ENCODE results near the gene GNAT1. TPM values are rescaled to one million over a fixed set of nuclear protein-coding genes. Genes with fewer than 3 reads are reported as not detected.

The GNAT1 gene
- total and polyA plus RNA-seq, 2 of the 13 experiments (the other 11 are each of a cell fraction or from before 2014, with no cell fraction given), result 0.15 TPM; not detected in 1

GRCh38 chr3:50210510-50211367 lies 19.3 kb downstream of the GNAT1 start:
- Histone ChIP-seq H3K4me1 (ENCODE audit: insufficient read depth, low read length) (peaks cover 83% of the 10 kb centered on the region), H3K9ac (ENCODE audit: insufficient read depth, low read depth, low read length) (peak overlapping the region; percentile 74), H3K9me3 (ENCODE audit: low read length) (no peaks in the 10 kb centered on the region), H3K4me2 (ENCODE audit: low read depth, low read length) (peak overlapping the region; percentile 79), H4K20me1 (ENCODE audit: insufficient read depth, low read length) (peaks cover 4% of the 10 kb centered on the region; the same call in 1 of the 2 replicates), H2AFZ (ENCODE audit: low read length) (no peak overlapping the region), H3K36me3 (replicated peaks in 1 of 2; ENCODE audit: control insufficient read depth in 1 of 2, insufficient read depth in 2 of 2, low read length in 2 of 2) (peaks cover 4 to 22% of the 10 kb centered on the region in 2 experiments; a peak in 4 of 5 replicates), H3K27me3 (ENCODE audit: control insufficient read depth in 1 of 2, insufficient read depth in 2 of 2, low read length in 2 of 2) (no peaks in the 10 kb centered on the region), H3K4me3 (replicated peaks in 1 of 3; ENCODE audit: insufficient read depth in 1 of 3, low read depth in 2 of 3, low read length in 3 of 3) (peak overlapping the region in 2 of 3 experiments; percentile 15 to 61; a peak in 3 of 6 replicates), H3K79me2 (ENCODE audit: insufficient read depth, low read length) (peaks cover 45% of the 10 kb centered on the region), H3K27ac (ENCODE audit: extremely low read length, insufficient read depth, low read length) (peak overlapping the region; percentile 99)
- FAIRE-seq (peak; percentile 60), DNase-seq (ENCODE audit: low spot score) (peak; percentile 81), ATAC-seq (peak; percentile 69)
- ChIA-PET POLR2A (interaction anchor here (0.6 to 16.5 kb wide), 20 partner anchors 5 to 126 kb away, joined by 3 to 844 read pairs (median 9); partner anchors contain the start of genes GNAI2, GNAT1, HYAL1 and HYAL3), CTCF (ENCODE audit: low intra/inter-chr PET ratio, low total read pairs) (interaction anchor here (2.7 kb wide), 1 partner anchor 16 kb away, joined by 15 read pairs; no protein-coding TSS in a partner anchor)
- BruUV-seq (replicated peaks), result no TSS peak
- intact Hi-C loops (cut with micrococcal nuclease; ENCODE audit: unreplicated experiment) (loop anchor here (1.0 kb wide), 1 partner anchor 15 kb away; no protein-coding TSS in a partner anchor), in situ Hi-C loops (cut with HindIII; ENCODE audit: extremely low pct_ligation_motif_present, low pct_unique_long_range_greater_than_20kb) (no loop called here)
- WGBS (ENCODE audit: low lambda C conversion rate), result 0% methylated on average over 2 of the region's 13 CpGs
- no peak for TF ChIP-seq TRAFD1 (CRISPR knock-in tag; IDR thresholded peaks at IDR 0.05; ENCODE audit: borderline replicate concordance)
- peak; percentile 70; the same call in 1 of the 2 replicates for TF ChIP-seq ZFP36L1 (CRISPR knock-in tag; IDR thresholded peaks at IDR 0.05)
- peak; percentile 74; the same call in 1 of the 2 replicates for TF ChIP-seq GATA4 (IDR thresholded peaks at IDR 0.05; ENCODE audit: borderline replicate concordance, low read depth)
- no peak for TF ChIP-seq SCMH1 (CRISPR knock-in tag; IDR thresholded peaks at IDR 0.05; ENCODE audit: borderline replicate concordance)
- peak; percentile 33; the same call in 1 of the 2 replicates for TF ChIP-seq PRDM10 (CRISPR knock-in tag; IDR thresholded peaks at IDR 0.05; ENCODE audit: low read depth)
- TF ChIP-seq ZNF660 (CRISPR knock-in tag; IDR thresholded peaks at IDR 0.05; ENCODE audit: borderline replicate concordance, low read depth), result no peak
- TF ChIP-seq ZFP90 (CRISPR knock-in tag; IDR thresholded peaks at IDR 0.05; ENCODE audit: borderline replicate concordance), result no peak
- no peak for TF ChIP-seq ZNF333 (CRISPR knock-in tag; IDR thresholded peaks at IDR 0.05; ENCODE audit: borderline replicate concordance)
- TF ChIP-seq ZNF33A (CRISPR knock-in tag; IDR thresholded peaks at IDR 0.05; ENCODE audit: borderline replicate concordance), result no peak
- no peak for TF ChIP-seq JARID2 (CRISPR knock-in tag; IDR thresholded peaks at IDR 0.05; ENCODE audit: insufficient replicate concordance)
- no peak for TF ChIP-seq ZNF558 (CRISPR knock-in tag; IDR thresholded peaks at IDR 0.05; ENCODE audit: borderline replicate concordance)
- TF ChIP-seq JUN (CRISPR knock-in tag; IDR thresholded peaks at IDR 0.05), result peak; percentile 82
- no peak for TF ChIP-seq LCORL (IDR thresholded peaks at IDR 0.05)
- no peak; the same call in none of the 2 replicates for TF ChIP-seq LCORL (CRISPR knock-in tag; IDR thresholded peaks at IDR 0.05)
- TF ChIP-seq TBP (CRISPR knock-in tag; IDR thresholded peaks at IDR 0.05), result no peak
- no peak for TF ChIP-seq ETV6 (CRISPR knock-in tag; conservative IDR thresholded peaks at IDR 0.05)
- no peak for TF ChIP-seq ZNF3 (CRISPR knock-in tag; IDR thresholded peaks at IDR 0.05)
- TF ChIP-seq ATF1 (CRISPR knock-in tag; IDR thresholded peaks at IDR 0.05), result no peak
- TF ChIP-seq TBL1XR1 (IDR thresholded peaks at IDR 0.05; ENCODE audit: borderline replicate concordance, low read length, partially characterized antibody), result peak; percentile 66

Data from HepG2 (cell line).